HG03521 (cell line): ENCODE results near the gene CNNM1.

Experiments used
- ATAC-seq: cut with Tn5 transposase; IDR thresholded peaks from one replicate; pipeline ENCODE4 v1.9.1; 2021; ENCODE audit warnings: mild to moderate bottlenecking, moderate library complexity; ENCODE audit not compliant: unreplicated experiment

Gene CNNM1

DNA sequence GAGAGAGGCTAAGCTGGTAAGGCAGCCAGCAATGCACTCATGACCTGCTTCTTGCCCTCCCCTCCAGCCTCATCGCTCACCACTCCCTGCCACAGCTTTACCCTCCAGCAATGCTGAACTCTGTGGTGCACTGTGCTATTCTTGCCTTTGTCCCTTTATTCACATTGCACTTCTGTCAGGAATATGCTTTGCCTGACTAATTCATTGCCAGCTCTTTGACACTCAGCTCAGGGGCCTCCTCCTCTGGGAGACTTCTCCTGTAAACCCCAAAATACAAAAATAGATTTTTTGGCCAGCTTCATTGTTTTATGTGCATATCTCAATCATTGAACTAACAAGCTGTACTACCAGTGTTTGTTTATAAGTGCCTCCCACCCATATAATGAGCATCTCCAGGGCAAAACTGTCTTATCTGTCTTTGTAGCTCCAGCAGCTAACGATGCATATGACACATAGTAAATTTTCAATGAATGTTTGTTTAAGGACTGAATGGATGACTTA, 8.2 kb downstream of the CNNM1 start:
- no peak for ATAC-seq

DNA sequence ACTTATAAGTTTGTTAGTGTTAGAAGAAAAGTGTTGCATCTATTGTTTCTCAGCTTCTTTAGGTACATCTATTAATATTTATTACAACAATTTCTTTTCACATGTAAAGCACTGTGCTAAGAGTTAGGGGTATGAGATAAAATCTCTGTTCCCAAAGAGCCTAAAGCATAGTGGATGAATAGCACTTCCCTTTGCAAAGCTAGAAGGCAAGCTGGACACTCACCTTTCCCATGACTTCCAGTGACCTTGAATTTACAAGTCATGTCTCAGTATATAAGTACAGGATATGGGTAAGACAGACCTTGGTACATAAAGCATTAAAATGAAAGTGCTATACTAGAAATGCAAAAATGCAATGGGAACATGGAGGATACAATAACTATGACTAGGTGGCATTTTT, 8.7 kb downstream of the CNNM1 start:
- no peak for ATAC-seq

GRCh38 chr10:99339077-99339476, 9.9 kb downstream of the CNNM1 start:
- no peak for ATAC-seq

DNA sequence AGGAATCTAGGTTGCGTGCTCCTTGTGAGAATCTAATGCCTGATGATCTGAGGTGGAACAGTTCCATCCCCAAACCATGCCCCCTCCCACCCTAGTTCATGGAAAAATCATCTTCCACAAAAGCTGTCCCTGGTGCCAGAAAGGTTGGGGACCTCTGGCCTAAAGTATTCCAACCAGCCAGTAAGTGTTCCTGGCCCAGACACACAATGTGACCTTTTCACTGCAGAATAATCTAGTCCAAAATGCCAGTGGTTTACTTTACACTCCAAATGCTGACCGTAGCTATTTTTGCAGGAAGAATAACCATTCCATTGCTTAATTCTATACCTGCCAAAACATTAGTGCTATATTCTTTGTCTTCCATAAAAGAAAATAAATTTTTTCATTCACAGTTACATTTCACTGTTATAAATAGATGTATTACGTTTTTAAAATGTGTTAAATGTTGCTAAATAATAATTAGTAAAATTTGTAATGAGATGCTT, 10.4 kb downstream of the CNNM1 start:
- no peak for ATAC-seq

GRCh38 chr10:99340650-99341049, 11.5 kb downstream of the CNNM1 start:
- ATAC-seq: no peak

DNA sequence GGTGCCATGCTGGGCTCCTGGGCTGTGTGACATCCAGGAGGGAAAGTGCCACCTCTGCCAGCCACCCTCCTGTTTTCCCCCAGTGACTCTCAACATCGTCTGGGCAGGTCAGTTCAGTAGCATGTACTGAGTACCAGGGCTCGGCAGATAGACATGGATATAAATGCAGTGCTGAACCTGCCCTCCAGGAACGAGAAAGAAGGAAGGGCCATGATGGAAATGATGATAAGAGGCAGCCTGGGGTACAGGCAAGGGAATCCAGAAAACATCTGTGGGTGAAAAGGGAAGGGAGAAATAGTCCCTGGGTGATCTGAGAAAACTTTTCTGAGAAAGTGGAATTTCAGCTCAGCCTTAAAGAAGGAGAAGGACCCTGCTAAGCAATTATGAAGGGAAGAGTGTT, 12.1 kb downstream of the CNNM1 start:
- no peak for ATAC-seq

DNA sequence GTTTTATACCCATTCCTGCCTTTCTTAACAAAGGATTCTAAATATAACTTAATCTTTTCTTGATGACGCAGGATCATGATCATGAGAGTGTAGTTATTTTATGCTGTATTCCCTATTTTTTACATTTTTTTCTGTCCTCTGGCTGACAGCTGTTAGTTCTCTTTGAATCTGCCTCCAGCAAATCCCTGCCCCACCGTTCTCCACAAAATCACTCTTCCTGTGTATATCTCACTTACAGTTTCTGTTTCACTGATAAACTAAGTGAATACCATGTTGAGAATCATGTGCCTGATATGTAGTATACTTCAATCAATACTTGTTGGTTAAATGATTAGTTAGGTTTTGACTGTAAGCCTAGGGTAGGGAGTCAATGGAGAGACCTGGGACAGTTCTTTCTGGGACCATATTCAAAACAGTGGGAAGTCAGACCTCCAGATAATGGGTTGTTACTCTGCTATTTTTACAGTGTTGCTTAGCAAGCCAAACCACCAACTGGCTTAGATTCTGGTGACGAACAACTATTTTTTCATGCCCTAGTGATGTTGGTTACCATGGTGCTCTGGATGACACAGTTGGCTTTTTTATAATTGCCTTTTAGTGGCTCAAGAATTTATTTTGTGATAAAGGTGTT, 12.8 kb downstream of the CNNM1 start:
- ATAC-seq: no peak

DNA sequence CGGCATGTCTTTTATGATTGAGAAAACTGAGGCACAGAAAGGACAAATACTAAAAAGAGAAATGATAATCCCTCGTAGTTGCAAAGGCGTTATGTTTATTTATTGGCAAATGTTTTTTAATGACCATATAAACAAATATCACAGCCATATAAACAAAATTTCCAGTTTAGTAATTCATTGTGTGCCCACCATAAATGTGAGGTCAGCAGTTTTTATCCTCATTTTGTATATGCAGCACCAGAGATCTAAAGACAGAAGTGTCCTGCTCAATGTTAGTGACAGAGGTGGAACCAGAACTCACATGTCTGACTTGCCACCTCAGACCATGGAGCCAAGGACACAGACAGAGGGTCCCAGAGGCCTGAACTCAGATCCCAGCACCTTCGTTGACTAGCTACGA, 14.1 kb downstream of the CNNM1 start:
- ATAC-seq: no peak

DNA sequence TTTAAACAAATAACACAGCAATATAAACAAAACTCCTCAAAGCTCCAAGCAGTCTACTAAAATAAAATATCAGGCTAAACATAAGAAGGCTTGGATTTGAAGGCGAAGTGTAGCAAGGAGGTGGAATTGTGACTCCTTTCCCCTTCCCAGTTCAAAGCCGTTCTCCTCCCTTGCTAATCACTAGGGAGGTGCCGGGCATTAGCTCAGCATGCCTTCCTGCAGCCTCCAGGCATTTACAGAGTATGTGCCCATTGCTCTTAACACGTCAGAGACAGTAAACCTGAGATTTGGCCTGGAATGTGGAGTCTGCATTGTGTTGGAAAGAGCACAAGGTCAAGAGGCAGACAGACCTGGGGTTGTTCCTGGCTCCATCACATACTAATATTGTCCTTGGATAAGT, 15.6 kb downstream of the CNNM1 start:
- no peak for ATAC-seq

GRCh38 chr10:99345350-99345749, 16.2 kb downstream of the CNNM1 start:
- ATAC-seq: no peak

DNA sequence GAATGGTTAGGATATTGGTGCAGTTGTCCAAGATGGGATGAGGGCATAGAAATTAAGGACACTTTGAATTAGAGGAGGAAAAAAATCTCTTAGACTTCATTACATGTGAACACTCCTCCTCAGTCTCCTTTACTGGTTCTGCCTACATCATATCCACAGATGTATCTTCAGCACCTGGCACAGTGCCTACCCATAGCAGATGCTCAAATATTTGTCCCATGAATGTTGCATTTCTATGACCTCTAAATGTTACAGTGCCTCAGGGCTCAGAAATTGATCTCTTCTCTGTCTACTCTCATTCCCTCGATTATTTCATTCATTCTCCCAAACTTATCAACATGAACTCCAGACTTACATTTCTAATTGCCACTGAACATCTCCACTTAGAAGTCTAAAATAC, 17.1 kb downstream of the CNNM1 start:
- ATAC-seq: no peak

DNA sequence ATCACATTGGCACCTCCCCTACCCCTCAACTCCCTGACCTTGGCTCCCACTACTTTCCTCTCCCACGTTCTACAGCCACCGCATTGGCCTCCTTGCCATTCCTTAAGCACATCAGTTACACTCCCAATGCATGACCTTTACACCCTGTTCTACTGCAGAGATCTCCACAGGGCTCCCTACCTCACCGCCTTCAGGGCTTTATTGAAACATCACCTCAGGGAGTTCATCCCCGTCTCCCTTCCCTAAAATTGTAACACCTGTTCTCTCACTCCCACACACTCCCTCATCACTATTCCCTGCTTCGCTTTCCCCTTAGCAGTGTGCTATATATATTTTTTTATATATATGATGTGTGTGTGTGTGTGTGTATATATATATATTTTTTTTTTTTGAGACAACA, 18.5 kb downstream of the CNNM1 start:
- no peak for ATAC-seq

DNA sequence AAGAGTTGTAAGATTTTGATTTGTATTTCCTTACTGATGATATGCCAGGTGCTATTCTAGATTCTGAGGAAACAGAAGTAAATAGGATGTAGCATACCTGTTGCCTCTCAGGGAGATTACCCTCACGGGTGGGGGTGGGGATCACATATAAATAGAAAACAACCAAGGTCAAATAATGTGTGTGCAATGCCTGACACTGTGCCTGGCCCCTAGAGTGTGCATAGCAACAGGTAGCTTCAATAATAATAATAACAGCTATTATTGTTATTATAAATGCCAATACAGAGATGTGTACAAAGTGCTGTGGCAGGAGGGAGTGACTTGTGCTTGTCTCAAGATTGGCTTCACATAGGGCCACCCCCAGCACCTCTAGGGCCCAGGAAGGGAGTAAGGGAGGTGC, 24.0 kb downstream of the CNNM1 start:
- no peak for ATAC-seq

- no peak for ATAC-seq
Measured at GRCh38 chr10:99357691-99358090, 28.5 kb downstream of the CNNM1 start.

- no peak for ATAC-seq
Measured at GRCh38 chr10:99358101-99358500, 28.9 kb downstream of the CNNM1 start.

DNA sequence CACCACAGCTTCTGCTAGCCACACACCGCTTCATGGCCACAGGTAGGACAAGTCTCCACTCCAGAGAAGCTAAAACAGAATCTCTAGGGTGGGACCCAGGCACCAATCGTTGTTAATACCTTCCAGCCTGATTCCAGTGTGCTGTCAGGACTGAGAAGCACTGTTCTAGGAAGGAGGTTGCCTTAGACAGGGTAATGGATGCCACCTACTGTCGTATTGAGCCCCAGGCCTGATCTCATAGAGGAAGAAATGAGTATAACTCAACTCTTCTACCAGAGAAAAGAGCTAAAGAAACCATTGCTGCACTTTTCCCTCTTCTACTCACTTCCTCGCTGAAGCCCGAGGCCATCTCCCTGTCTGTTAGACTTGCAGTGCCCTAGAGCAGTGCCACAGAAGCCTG, 31.8 kb downstream of the CNNM1 start:
- no peak for ATAC-seq

GRCh38 chr10:99364125-99364524, 35.0 kb downstream of the CNNM1 start:
- ATAC-seq: no peak

DNA sequence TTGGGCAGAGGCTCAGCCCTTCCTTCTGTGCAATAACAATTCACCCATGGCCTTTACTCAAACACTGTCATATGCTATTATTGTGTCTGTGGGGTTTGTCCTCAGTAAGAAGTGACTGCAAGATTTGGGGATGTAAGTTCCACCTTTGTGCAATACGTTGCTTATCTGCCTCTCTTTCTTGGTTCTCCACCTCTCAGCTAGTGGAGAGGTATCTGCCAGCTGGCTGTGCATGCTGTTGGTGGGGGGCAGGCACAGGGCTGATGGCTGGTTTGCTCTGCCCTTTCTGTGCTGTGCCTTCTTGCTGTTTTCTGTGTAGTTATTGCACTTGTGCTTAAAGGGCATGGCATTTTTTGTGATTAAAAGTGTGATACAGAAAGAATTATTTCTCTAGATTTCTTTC, 36.2 kb downstream of the CNNM1 start:
- ATAC-seq: no peak

DNA sequence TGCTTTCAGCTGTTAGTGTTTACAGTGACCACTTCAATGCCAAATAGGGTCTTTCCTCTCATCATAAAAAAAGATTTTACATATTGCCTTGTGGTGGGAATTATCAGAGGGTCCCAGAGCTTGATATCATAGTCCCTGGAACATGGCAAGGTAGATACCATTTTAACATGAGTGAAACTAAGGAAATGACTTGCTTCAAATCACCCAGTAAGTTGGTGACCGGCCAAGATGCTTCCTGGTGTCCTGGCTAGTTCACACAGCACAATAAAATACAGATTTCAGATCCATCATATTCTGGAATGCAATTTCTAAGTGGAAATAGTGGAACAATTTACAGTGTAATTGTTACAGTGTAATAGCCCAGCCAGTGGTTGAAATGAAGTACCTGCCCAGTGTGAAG, 36.6 kb downstream of the CNNM1 start:
- ATAC-seq: no peak

GRCh38 chr10:99366666-99367065, 37.5 kb downstream of the CNNM1 start:
- ATAC-seq: no peak

DNA sequence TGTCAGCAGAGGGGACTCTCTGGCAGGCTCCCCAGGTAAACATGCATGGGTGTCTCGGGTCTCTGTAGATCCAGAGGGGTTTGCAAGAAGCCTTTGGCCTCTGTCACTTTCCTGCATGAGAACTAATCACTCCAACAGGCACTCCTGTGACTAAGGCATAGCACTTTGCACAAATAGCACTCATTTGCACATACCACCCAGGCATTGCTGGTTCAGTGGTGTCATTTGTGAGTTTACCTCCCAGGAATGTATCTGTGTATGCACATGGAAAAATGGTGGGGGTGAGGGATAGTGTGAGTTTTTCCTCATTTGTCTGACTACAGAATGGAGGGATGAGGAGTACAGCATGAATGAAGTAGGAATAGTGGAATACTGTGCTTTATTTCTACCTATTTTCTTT, 39.5 kb downstream of the CNNM1 start:
- no peak for ATAC-seq

- ATAC-seq: no peak
Measured at GRCh38 chr10:99369126-99369525, 40.0 kb downstream of the CNNM1 start.

GRCh38 chr10:99369551-99369950, 40.4 kb downstream of the CNNM1 start:
- no peak for ATAC-seq
